IMR-90 (cell line): Measurements from ENCODE around the gene NSMCE3. TPM values are rescaled to one million over a fixed set of nuclear protein-coding genes. Genes with fewer than 3 reads are reported as not detected.

Experiments used
- ATAC-seq: fragments of 200-7000 bp; cut with Tn5 transposase; 2 replicates; pipeline ENCODE4 v1.9.1; 2020; ENCODE audit warnings: low read depth, mild to moderate bottlenecking, moderate library complexity
- BruUV-seq: library from RNA; stranded (reverse); fragments of 400-500 nt; replicated peaks from 2 replicates; lab custom pipeline; 2021; lab: Mats Ljungman, UMichigan
- CTCF ChIA-PET: fragments of 300-600 bp; formaldehyde crosslinking; extraction: SDS; loops from one replicate; lab custom pipeline; 2021; ENCODE audit warnings: antibody characterized with exemption; lab: Yijun Ruan, JAX
- POLR2A ChIA-PET: fragments of 300-600 bp; sonication (Branson Sonifier 250); formaldehyde crosslinking; loops from one replicate; lab custom pipeline; 2022; ENCODE audit warnings: antibody characterized with exemption; ENCODE audit not compliant: unreplicated experiment; lab: Charles Lee
- DNase-seq: peaks from one replicate; pipeline ENCODE4 v3.0.0; 2013
- H2AFZ ChIP-seq: replicated peaks from 2 replicates; pipeline ENCODE3; 2013; ENCODE audit warnings: low read length, mild to moderate bottlenecking; ENCODE audit not compliant: poor library complexity
- H2AK5ac ChIP-seq: 2 replicates; pipeline ENCODE4 v1.6.1; 2013; ENCODE audit warnings: low read depth, low read length, inconsistent platforms
- H2AK9ac ChIP-seq: replicated peaks from 2 replicates; pipeline ENCODE3; 2013; ENCODE audit warnings: mild to moderate bottlenecking, low read depth, low read length, moderate library complexity; ENCODE audit not compliant: poor library complexity
- H2BK120ac ChIP-seq: 2 replicates; pipeline ENCODE4 v1.6.1; 2013; ENCODE audit warnings: low read depth, low read length, inconsistent platforms
- H2BK15ac ChIP-seq: 3 replicates; pipeline ENCODE4 v1.6.1; 2013; ENCODE audit warnings: low read depth, low read length, inconsistent platforms
- H2BK20ac ChIP-seq: 2 replicates; pipeline ENCODE4 v1.6.1; 2013; ENCODE audit warnings: low read depth, mild to moderate bottlenecking, inconsistent platforms, low read length, moderate library complexity
- H2BK5ac ChIP-seq: 2 replicates; pipeline ENCODE4 v1.6.1; 2013; ENCODE audit warnings: mild to moderate bottlenecking, low read depth, low read length, inconsistent platforms; ENCODE audit not compliant: poor library complexity, severe bottlenecking
- H3K14ac ChIP-seq: replicated peaks from 2 replicates; pipeline ENCODE4 v1.6.1; 2013; ENCODE audit warnings: low read depth, low read length, inconsistent platforms
- H3K18ac ChIP-seq: 2 replicates; pipeline ENCODE4 v1.6.1; 2013; ENCODE audit warnings: low read depth, low read length, control low read depth
- H3K23ac ChIP-seq: 2 replicates; pipeline ENCODE4 v1.6.1; 2013; ENCODE audit warnings: low read depth, low read length, inconsistent platforms
- H3K27ac ChIP-seq: 2 replicates; pipeline ENCODE4 v1.5.1; 2013; ENCODE audit warnings: mild to moderate bottlenecking, control low read depth, low read length; ENCODE audit not compliant: insufficient read depth
- H3K27me3 ChIP-seq: 2 replicates; pipeline ENCODE4 v1.6.1; 2013; ENCODE audit warnings: low read length; ENCODE audit not compliant: control insufficient read depth, insufficient read depth
- H3K36me3 ChIP-seq: 2 replicates; pipeline ENCODE4 v1.6.1; 2013; ENCODE audit warnings: low read length, mixed read lengths; ENCODE audit not compliant: control insufficient read depth, insufficient read depth
- H3K4ac ChIP-seq: 2 replicates; pipeline ENCODE4 v1.6.1; 2013; ENCODE audit warnings: low read depth, low read length, inconsistent platforms
- H3K4me1 ChIP-seq: 2 replicates; pipeline ENCODE4 v1.6.1; 2013; ENCODE audit warnings: low read length, mixed read lengths; ENCODE audit not compliant: control insufficient read depth, insufficient read depth
- H3K4me2 ChIP-seq: 2 replicates; pipeline ENCODE4 v1.6.1; 2013; ENCODE audit warnings: low read depth, mild to moderate bottlenecking, control low read depth, low read length, moderate library complexity
- H3K4me3 ChIP-seq: 2 replicates; pipeline ENCODE4 v1.5.1; 2013; ENCODE audit warnings: low read depth, mild to moderate bottlenecking, control low read depth, low read length, moderate library complexity; ENCODE audit not compliant: insufficient read depth
- H3K56ac ChIP-seq: 2 replicates; pipeline ENCODE4 v1.6.1; 2013; ENCODE audit warnings: low read length, inconsistent platforms; ENCODE audit not compliant: insufficient read depth; ENCODE audit errors: extremely low read depth
- H3K79me1 ChIP-seq, 2 experiments: 2 replicates each; pipeline ENCODE4 v1.6.1; 2013; ENCODE audit warnings: low read length in 2 of 2, inconsistent platforms in 1 of 2, low read depth in 1 of 2
- H3K9ac ChIP-seq: 2 replicates; pipeline ENCODE4 v1.6.1; 2013; ENCODE audit warnings: low read depth, low read length, control low read depth
- H3K9me1 ChIP-seq: 2 replicates; pipeline ENCODE4 v1.6.1; 2013; ENCODE audit warnings: low read length, inconsistent platforms; ENCODE audit not compliant: insufficient read depth
- H3K9me3 ChIP-seq: 2 replicates; pipeline ENCODE4 v1.6.1; 2013; ENCODE audit warnings: low read length; ENCODE audit not compliant: control insufficient read depth, insufficient read depth
- H4K20me1 ChIP-seq: 2 replicates; pipeline ENCODE4 v1.6.1; 2013; ENCODE audit warnings: low read length, inconsistent platforms; ENCODE audit not compliant: insufficient read depth
- H4K5ac ChIP-seq: 2 replicates; pipeline ENCODE4 v1.6.1; 2013; ENCODE audit warnings: mild to moderate bottlenecking, low read depth, low read length, control low read depth
- H4K8ac ChIP-seq, 2 experiments: 2 replicates each; pipeline ENCODE4 v1.6.1; 2013; ENCODE audit warnings: low read depth in 2 of 2, low read length in 2 of 2, control low read depth in 1 of 2, inconsistent platforms in 1 of 2
- H4K91ac ChIP-seq: 2 replicates; pipeline ENCODE4 v1.6.1; 2013; ENCODE audit warnings: low read depth, low read length, inconsistent platforms; ENCODE audit not compliant: insufficient read depth
- CEBPB ChIP-seq: IDR thresholded peaks from 2 replicates; pipeline ENCODE4 v1.6.1; 2012; ENCODE audit warnings: low read depth, low read length, improper control_type of control experiment
- CHD1 ChIP-seq: IDR thresholded peaks from 2 replicates; pipeline ENCODE4 v1.6.1; 2012; ENCODE audit warnings: low read depth, low read length, improper control_type of control experiment
- ELK1 ChIP-seq: fragments of 150-350 bp; IDR thresholded peaks from 2 replicates; pipeline ENCODE4 v1.6.1; 2016; ENCODE audit warnings: low read depth, mild to moderate bottlenecking, low read length, moderate library complexity, borderline replicate concordance
- FOS ChIP-seq: fragments of 150-350 bp; IDR thresholded peaks from 2 replicates; pipeline ENCODE4 v1.6.1; 2016; ENCODE audit warnings: low read depth, low read length
- MAFK ChIP-seq: IDR thresholded peaks from 2 replicates; pipeline ENCODE4 v1.6.1; 2012; ENCODE audit warnings: low read depth, low read length, improper control_type of control experiment
- MAZ ChIP-seq: IDR thresholded peaks from 2 replicates; pipeline ENCODE4 v1.6.1; 2012; ENCODE audit warnings: low read depth, mild to moderate bottlenecking, low read length, improper control_type of control experiment, moderate library complexity, borderline replicate concordance
- MXI1 ChIP-seq: IDR thresholded peaks from 2 replicates; pipeline ENCODE4 v1.6.1; 2012; ENCODE audit warnings: low read depth, mild to moderate bottlenecking, low read length, moderate library complexity, borderline replicate concordance
- POLR2A ChIP-seq: IDR thresholded peaks from 2 replicates; pipeline ENCODE4 v1.6.1; 2012; ENCODE audit warnings: mild to moderate bottlenecking, low read depth, low read length
- RFX5 ChIP-seq: IDR thresholded peaks from 2 replicates; pipeline ENCODE4 v1.8.0; 2012; ENCODE audit warnings: low read depth, mild to moderate bottlenecking, low read length, moderate library complexity
- SMC3 ChIP-seq: fragments of 150-350 bp; IDR thresholded peaks from 2 replicates; pipeline ENCODE4 v1.6.1; 2016; ENCODE audit warnings: low read depth, mild to moderate bottlenecking, antibody characterized with exemption, low read length, moderate library complexity
- WGBS, 2 experiments: methylation state at CpG; one replicate each; pipeline versions ENCODE4 v1.1.5 to v1.1.7; 2013; ENCODE audit warnings: missing lambda C conversion rate in 2 of 2; ENCODE audit not compliant: insufficient read length in 1 of 2; ENCODE audit errors: extremely low coverage in 2 of 2; 5-methylcytosine and 5-hydroxymethylcytosine counted together
- dilution Hi-C: fragments of 300-500 bp; cut with HindIII; formaldehyde crosslinking; loops from one replicate; pipeline ENCODE4 v1.14.3; 2018; ENCODE audit warnings: low sequenced_read_pairs; ENCODE audit not compliant: unreplicated experiment
- in situ Hi-C: fragments of 300-500 bp; cut with MboI; formaldehyde crosslinking; loops from 3 replicates; pipeline ENCODE4 v1.14.3; 2019; ENCODE audit warnings: low sequenced_read_pairs, inconsistent platforms, mixed read lengths
- intact Hi-C: fragments of 100-400 bp; cut with micrococcal nuclease; formaldehyde crosslinking; loops from 2 replicates; pipeline ENCODE4 v1.10.0; 2022
- polyA plus RNA-seq, 3 experiments: library from polyadenylated mRNA; depleted of rRNA; stranded (reverse); fragments of >200 nt; gene quantifications; 2 replicates each; pipeline ENCODE4 v1.2.3, GENCODE V29; 2012; ENCODE audit warnings: low replicate concordance in 1 of 3
- total RNA-seq: library from RNA; depleted of rRNA; stranded (reverse); fragments of >200 nt; gene quantifications from 2 replicates; pipeline ENCODE4 v1.2.3, GENCODE V29; 2012

NSMCE3 gene
- total and polyA plus RNA-seq, 2 of the 4 experiments (the other 2 are of a cell fraction): 5.1 to 6.3 TPM

- no peak for TF ChIP-seq MAFK
- no peak for TF ChIP-seq CHD1
- TF ChIP-seq POLR2A: no peak
Observed at GRCh38 chr15:29270169-29270955, 740 bp upstream of the NSMCE3 start (continued).

- Histone ChIP-seq H3K4me2 (peak overlapping the region; percentile 100), H3K9ac (peak overlapping the region; percentile 66), H3K79me1 (peaks cover 9 to 18% of the 10 kb centered on the region in 2 experiments), H3K9me1 (no peaks in the 10 kb centered on the region; the same call in 1 of the 2 replicates), H2BK15ac (no peak overlapping the region), H3K36me3 (no peaks in the 10 kb centered on the region), H3K4me1 (no peaks in the 10 kb centered on the region), H3K56ac (no peak overlapping the region), H4K91ac (no peak overlapping the region), H2BK5ac (peak overlapping the region; percentile 8), H4K20me1 (peaks cover 3% of the 10 kb centered on the region; the same call in 1 of the 2 replicates), H2BK120ac (no peak overlapping the region), H3K27me3 (no peaks in the 10 kb centered on the region), H3K14ac (0 out of 2 replicates have a peak overlapping the region, but pooled peaks have one; percentile 58), H3K4me3 (peak overlapping the region; percentile 84), H3K18ac (no peak overlapping the region), H3K27ac (peak overlapping the region; percentile 58), H3K23ac (peak overlapping the region; percentile 87), H3K4ac (peak overlapping the region; percentile 28), H2AK9ac (peak overlapping the region; percentile 53), H4K8ac (peak overlapping the region; percentile 59 to 64; a peak in 3 of 4 replicates), H2BK20ac (no peak overlapping the region), H2AFZ (peak overlapping the region; percentile 91), H2AK5ac (no peak overlapping the region), H4K5ac (peak overlapping the region; percentile 33), H3K9me3 (no peaks in the 10 kb centered on the region)
- in situ Hi-C loops (no loop called here), intact Hi-C loops (no loop called here), dilution Hi-C loops (no loop called here)
- ATAC-seq (peak; percentile 55), DNase-seq (peak; percentile 34)
- POLR2A ChIA-PET: no interaction called here
- TF ChIP-seq POLR2A (no peak), SMC3 (no peak), RFX5 (no peak), FOS (no peak), MAFK (no peak), ELK1 (no peak), MAZ (no peak), MXI1 (no peak), CEBPB (no peak)
- 3% methylated on average over 13 of the region's 35 CpGs; no CpG with 5 or more reads in 1 of the 2 experiments for WGBS, 2 experiments
- BruUV-seq: TSS peak; percentile 89
- CTCF ChIA-PET: no interaction called here
Observed at GRCh38 chr15:29268706-29269484, 727 bp downstream of the NSMCE3 start.
